H9 (cell line): ENCODE data around the gene TAF5L. TPM values are rescaled to one million over a fixed set of nuclear protein-coding genes. Genes with fewer than 3 reads are reported as not detected.

ENCODE experiments used
- DNase-seq: peaks from one replicate; pipeline ENCODE4 v3.0.0-alpha.2; 2017
- H2AFZ ChIP-seq: one replicate; pipeline ENCODE4 v1.6.1; 2013; ENCODE audit warnings: mild to moderate bottlenecking, low read length, control low read depth, moderate library complexity
- H2AK5ac ChIP-seq: 2 replicates; pipeline ENCODE4 v1.6.1; 2013; ENCODE audit warnings: low read length, control low read depth, mixed read lengths; ENCODE audit not compliant: insufficient read length
- H2BK120ac ChIP-seq: one replicate; pipeline ENCODE4 v1.6.1; 2013; ENCODE audit warnings: low read depth, mild to moderate bottlenecking, low read length, control low read depth, inconsistent platforms; ENCODE audit not compliant: poor library complexity, severe bottlenecking
- H2BK12ac ChIP-seq: 2 replicates; pipeline ENCODE4 v1.6.1; 2013; ENCODE audit warnings: low read length, control low read depth, mixed read lengths, low read depth; ENCODE audit not compliant: insufficient read length
- H2BK15ac ChIP-seq: 2 replicates; pipeline ENCODE4 v1.6.1; 2013; ENCODE audit warnings: low read depth, low read length, control low read depth
- H2BK20ac ChIP-seq: one replicate; pipeline ENCODE4 v1.6.1; 2013; ENCODE audit warnings: low read depth, mild to moderate bottlenecking, low read length, control low read depth, inconsistent platforms; ENCODE audit not compliant: poor library complexity, severe bottlenecking
- H2BK5ac ChIP-seq: 2 replicates; pipeline ENCODE4 v1.6.1; 2013; ENCODE audit warnings: low read length, control low read depth, mixed read lengths; ENCODE audit not compliant: insufficient read length
- H3K14ac ChIP-seq: 2 replicates; pipeline ENCODE4 v1.6.1; 2013; ENCODE audit warnings: low read length, control low read depth; ENCODE audit not compliant: insufficient read depth
- H3K18ac ChIP-seq: 2 replicates; pipeline ENCODE4 v1.6.1; 2013; ENCODE audit warnings: low read depth, mild to moderate bottlenecking, mixed read lengths, low read length, control low read depth; ENCODE audit not compliant: insufficient read length
- H3K23ac ChIP-seq: 2 replicates; pipeline ENCODE4 v1.6.1; 2013; ENCODE audit warnings: low read length, control low read depth, mixed read lengths, low read depth; ENCODE audit not compliant: insufficient read length
- H3K23me2 ChIP-seq: 2 replicates; pipeline ENCODE4 v1.6.1; 2013; ENCODE audit warnings: low read depth, mild to moderate bottlenecking, mixed read lengths, low read length, control low read depth; ENCODE audit not compliant: insufficient read length, poor library complexity, severe bottlenecking
- H3K27ac ChIP-seq: 2 replicates; pipeline ENCODE4 v1.5.1; 2013; ENCODE audit warnings: low read length, control low read depth, mixed read lengths, low read depth; ENCODE audit not compliant: insufficient read length
- H3K27me3 ChIP-seq: 2 replicates; pipeline ENCODE4 v1.6.1; 2013; ENCODE audit warnings: low read length, control low read depth, inconsistent platforms; ENCODE audit not compliant: insufficient read depth
- H3K4ac ChIP-seq: 2 replicates; pipeline ENCODE4 v1.6.1; 2013; ENCODE audit warnings: low read depth, mild to moderate bottlenecking, control low read depth, inconsistent platforms, low read length, moderate library complexity
- H3K4me1 ChIP-seq: 2 replicates; pipeline ENCODE4 v1.6.1; 2013; ENCODE audit warnings: low read length, control low read depth, inconsistent platforms; ENCODE audit not compliant: insufficient read depth
- H3K4me2 ChIP-seq: 2 replicates; pipeline ENCODE4 v1.6.1; 2013; ENCODE audit warnings: low read length, control low read depth, mixed read lengths; ENCODE audit not compliant: insufficient read length, insufficient read depth
- H3K56ac ChIP-seq: 2 replicates; pipeline ENCODE4 v1.6.1; 2013; ENCODE audit warnings: low read depth, mild to moderate bottlenecking, mixed read lengths, low read length, control low read depth; ENCODE audit not compliant: insufficient read length
- H3K79me1 ChIP-seq: 2 replicates; pipeline ENCODE4 v1.6.1; 2013; ENCODE audit warnings: low read depth, mild to moderate bottlenecking, moderate library complexity, low read length, control low read depth, inconsistent platforms; ENCODE audit not compliant: insufficient read depth, poor library complexity, severe bottlenecking
- H3K79me2 ChIP-seq: 2 replicates; pipeline ENCODE4 v1.6.1; 2013; ENCODE audit warnings: low read length, control low read depth, inconsistent platforms; ENCODE audit not compliant: insufficient read depth
- H3K9ac ChIP-seq: 2 replicates; pipeline ENCODE4 v1.6.1; 2013; ENCODE audit warnings: low read length, control low read depth, mixed read lengths; ENCODE audit not compliant: insufficient read length; ENCODE audit errors: extremely low read depth
- H3K9me3 ChIP-seq: one replicate; pipeline ENCODE4 v1.6.1; 2013; ENCODE audit warnings: low read depth, low read length, inconsistent platforms; ENCODE audit not compliant: control insufficient read depth
- H3T11ph ChIP-seq: one replicate; pipeline ENCODE4 v1.6.1; 2013; ENCODE audit warnings: mild to moderate bottlenecking, low read length, control low read depth, inconsistent platforms
- H4K20me1 ChIP-seq: one replicate; pipeline ENCODE4 v1.6.1; 2013; ENCODE audit not compliant: control insufficient read depth, insufficient read length, insufficient read depth
- H4K5ac ChIP-seq: 2 replicates; pipeline ENCODE4 v1.6.1; 2013; ENCODE audit warnings: low read depth, mild to moderate bottlenecking, mixed read lengths, low read length, control low read depth; ENCODE audit not compliant: insufficient read length
- H4K8ac ChIP-seq: replicated peaks from 2 replicates; pipeline ENCODE4 v1.6.1; 2013; ENCODE audit warnings: low read length, control low read depth, mixed read lengths, low read depth; ENCODE audit not compliant: insufficient read length
- H4K91ac ChIP-seq: 2 replicates; pipeline ENCODE4 v1.6.1; 2013; ENCODE audit warnings: low read depth, mild to moderate bottlenecking, moderate library complexity, mixed read lengths, low read length, control low read depth; ENCODE audit not compliant: insufficient read length
- H3K27ac Mint-ChIP-seq, 3 experiments: 2 replicates in 2 of 3; 3 replicates in 1 of 3; pipeline ENCODE4 v1.8.0; 2020 to 2021; ENCODE audit warnings: mixed read lengths in 3 of 3, mild to moderate bottlenecking in 1 of 3, moderate library complexity in 1 of 3
- H3K27me3 Mint-ChIP-seq: 2 replicates; pipeline ENCODE4 v1.8.0; 2021; ENCODE audit warnings: low read depth, mild to moderate bottlenecking, moderate library complexity, mixed read lengths
- H3K36me3 Mint-ChIP-seq, 3 experiments: 2 replicates in 2 of 3; 3 replicates in 1 of 3; pipeline ENCODE4 v1.8.0; 2020 to 2021; ENCODE audit warnings: low read depth in 3 of 3, mixed read lengths in 3 of 3; ENCODE audit not compliant: insufficient read depth in 1 of 3
- H3K4me1 Mint-ChIP-seq, 2 experiments: 2 replicates each; pipeline ENCODE4 v1.8.0; 2020; ENCODE audit warnings: mixed read lengths in 2 of 2
- H3K4me3 Mint-ChIP-seq, 2 experiments: 2 replicates in 1 of 2; 3 replicates in 1 of 2; pipeline ENCODE4 v1.8.0; 2020 to 2021; ENCODE audit warnings: mild to moderate bottlenecking in 2 of 2, mixed read lengths in 2 of 2, moderate library complexity in 1 of 2
- H3K9me3 Mint-ChIP-seq, 2 experiments: 2 replicates in 1 of 2; 3 replicates in 1 of 2; pipeline ENCODE4 v1.8.0; 2020; ENCODE audit warnings: mild to moderate bottlenecking in 2 of 2, mixed read lengths in 2 of 2, moderate library complexity in 1 of 2
- CTCF ChIP-seq: fragments of 200-600 bp; sonication (generic); conservative IDR thresholded peaks from 3 replicates; pipeline ENCODE4 v1.8.0; 2021; ENCODE audit warnings: antibody characterized with exemption, mild to moderate bottlenecking
- WGBS: extraction: QIAGEN DNeasy Blood & Tissue Kit; methylation state at CpG from one replicate; pipeline ENCODE4 v1.1.7; 2013; ENCODE audit warnings: missing lambda C conversion rate, low lambda C conversion rate, mixed read lengths; ENCODE audit not compliant: insufficient read length; ENCODE audit errors: extremely low coverage; 5-methylcytosine and 5-hydroxymethylcytosine counted together
- total RNA-seq: library from RNA; stranded (reverse); gene quantifications from 2 replicates; pipeline ENCODE4 v1.2.1, GENCODE V29; 2021

Gene TAF5L
- total RNA-seq, 1 experiment from 2014 or later, result 30.3 TPM

DNA sequence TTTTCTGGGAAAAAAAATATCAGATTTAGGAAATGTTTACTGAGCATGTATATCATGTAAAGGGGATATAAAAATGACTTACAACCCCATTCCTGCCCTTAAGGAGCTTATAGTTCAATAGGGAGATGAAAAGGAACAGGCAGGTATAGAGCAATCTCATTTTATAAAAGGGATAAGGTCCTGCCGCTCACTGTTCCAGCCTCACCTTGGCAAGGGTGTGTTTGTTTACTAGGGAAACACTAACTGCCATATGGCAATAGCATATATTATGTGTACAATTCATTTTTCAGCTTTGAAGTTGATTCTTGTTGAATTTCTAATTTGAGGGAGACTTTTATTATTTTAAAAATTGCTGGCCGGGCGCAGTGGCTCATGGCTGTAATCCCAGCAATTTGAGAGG lies 25.6 kb upstream of the TAF5L start:
- H3K4me3 Mint-ChIP-seq, result no peak overlapping the region
- H3K56ac ChIP-seq, result no peak overlapping the region
- no peaks in the 10 kb centered on the region for H3K27me3 Mint-ChIP-seq
- no peak overlapping the region for H4K5ac ChIP-seq
- H2BK15ac ChIP-seq, result no peak overlapping the region
- H2AK5ac ChIP-seq, result no peak overlapping the region
- H2BK5ac ChIP-seq, result no peak overlapping the region
- H3K9ac ChIP-seq, result no peak overlapping the region
- H3K9me3 ChIP-seq, result no peaks in the 10 kb centered on the region
- no peak overlapping the region for H2AFZ ChIP-seq
- no peaks in the 10 kb centered on the region for H4K20me1 ChIP-seq
- H3T11ph ChIP-seq, result no peak overlapping the region
- no peaks in the 10 kb centered on the region for H3K79me2 ChIP-seq
- no peaks in the 10 kb centered on the region for H3K27me3 ChIP-seq
- H3K79me1 ChIP-seq, result no peaks in the 10 kb centered on the region
- no peak for DNase-seq
- H3K4me1 Mint-ChIP-seq, result no peaks in the 10 kb centered on the region
- H4K91ac ChIP-seq, result no peak overlapping the region
- H3K14ac ChIP-seq, result no peak overlapping the region
- H3K27ac Mint-ChIP-seq, result no peak overlapping the region
- no peaks in the 10 kb centered on the region for H3K4me1 ChIP-seq
- no peak overlapping the region for H3K4me2 ChIP-seq
- no peak overlapping the region for H2BK12ac ChIP-seq
- H3K27ac ChIP-seq, result no peak overlapping the region
- TF ChIP-seq CTCF, result no peak
- no peaks in the 10 kb centered on the region for H3K9me3 Mint-ChIP-seq
- no peak overlapping the region for H3K18ac ChIP-seq
- H2BK120ac ChIP-seq, result no peak overlapping the region
- H3K4ac ChIP-seq, result no peak overlapping the region
- WGBS, result no CpG with 5 or more reads among the region's 3 CpGs
- no peak overlapping the region for H2BK20ac ChIP-seq
- no peak overlapping the region for H3K23ac ChIP-seq
- H3K36me3 Mint-ChIP-seq, result peaks cover 28 to 83% (median 64%) of the 10 kb centered on the region in 3 experiments; a peak in 6 of 7 replicates
- H3K23me2 ChIP-seq, result no peaks in the 10 kb centered on the region
- no peak overlapping the region for H4K8ac ChIP-seq
